ENCODE results near the gene AIFM2. TPM values are rescaled to one million over a fixed set of nuclear protein-coding genes. Genes with fewer than 3 reads are reported as not detected.

The AIFM2 gene
- total RNA-seq, 4 donors from 2014 or later, result 13.3 to 34.2 (median 19.4) TPM

DNA sequence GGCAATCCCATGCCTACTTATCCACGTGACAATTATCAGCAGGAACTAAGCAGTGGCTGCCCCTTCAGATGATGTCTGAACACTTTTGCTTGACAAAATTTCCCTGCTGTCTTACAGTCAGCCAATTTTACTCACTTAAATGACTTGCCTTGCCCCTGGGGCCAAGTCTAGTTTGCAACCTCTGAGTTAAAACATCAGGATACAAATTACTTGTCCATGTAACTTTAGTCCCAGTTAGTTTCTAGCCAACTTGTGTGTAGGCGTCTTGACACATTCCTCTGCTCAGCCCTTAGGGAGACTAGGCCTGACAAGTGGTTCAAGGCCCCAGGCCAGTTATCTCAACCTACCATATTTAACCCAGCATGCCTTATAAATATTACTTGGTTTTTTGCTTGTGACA, 25.5 kb upstream of the AIFM2 start:
- H3K36me3 ChIP-seq, result peaks cover 3 to 71% (median 13%) of the 10 kb centered on the region in 3 donors

DNA sequence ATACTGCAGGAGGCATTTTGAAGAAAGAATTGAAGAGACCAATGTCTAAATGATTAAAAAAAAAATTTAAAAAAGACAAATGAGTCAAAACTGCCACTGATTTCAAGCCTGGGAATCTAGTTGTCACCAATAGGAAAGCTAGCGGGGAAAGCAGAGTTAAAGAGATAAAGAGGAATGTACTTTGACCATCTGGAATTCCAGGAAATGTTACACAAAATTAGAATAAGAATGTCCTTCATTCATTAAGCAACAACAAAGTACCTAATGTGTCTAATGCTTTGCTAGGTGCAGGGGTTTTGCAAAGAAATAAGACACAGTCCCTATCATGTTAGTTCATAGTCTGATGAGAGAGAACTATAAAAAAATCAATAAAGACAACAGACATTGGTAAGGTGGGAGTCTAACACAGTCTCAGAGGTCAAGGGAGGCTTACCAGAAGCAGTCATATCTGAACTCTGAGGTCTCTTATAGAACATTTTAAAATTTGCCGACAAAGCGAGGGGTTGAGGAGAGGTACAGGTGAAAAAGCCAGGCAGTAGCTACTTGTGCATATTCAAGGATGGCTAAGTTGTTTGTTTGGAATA, 22.7 kb upstream of the AIFM2 start:
- DNase-seq (ENCODE audit: low spot score in 2 of 2), result no peak
- H3K4me1 ChIP-seq, result peaks cover 0 to 5% (median 0%) of the 10 kb centered on the region in 4 donors
- H3K27ac ChIP-seq, result no peak overlapping the region
- no peak overlapping the region for H3K4me3 ChIP-seq
- peaks cover 3 to 83% (median 20%) of the 10 kb centered on the region in 3 donors for H3K36me3 ChIP-seq
- H3K27me3 ChIP-seq, result no peaks in the 10 kb centered on the region
- no peaks in the 10 kb centered on the region for H3K9me3 ChIP-seq
- TF ChIP-seq EP300 (IDR thresholded peaks at IDR 0.05), result no peak
- TF ChIP-seq POLR2A (IDR thresholded peaks at IDR 0.05), result no peak
- TF ChIP-seq, protein P1, sequence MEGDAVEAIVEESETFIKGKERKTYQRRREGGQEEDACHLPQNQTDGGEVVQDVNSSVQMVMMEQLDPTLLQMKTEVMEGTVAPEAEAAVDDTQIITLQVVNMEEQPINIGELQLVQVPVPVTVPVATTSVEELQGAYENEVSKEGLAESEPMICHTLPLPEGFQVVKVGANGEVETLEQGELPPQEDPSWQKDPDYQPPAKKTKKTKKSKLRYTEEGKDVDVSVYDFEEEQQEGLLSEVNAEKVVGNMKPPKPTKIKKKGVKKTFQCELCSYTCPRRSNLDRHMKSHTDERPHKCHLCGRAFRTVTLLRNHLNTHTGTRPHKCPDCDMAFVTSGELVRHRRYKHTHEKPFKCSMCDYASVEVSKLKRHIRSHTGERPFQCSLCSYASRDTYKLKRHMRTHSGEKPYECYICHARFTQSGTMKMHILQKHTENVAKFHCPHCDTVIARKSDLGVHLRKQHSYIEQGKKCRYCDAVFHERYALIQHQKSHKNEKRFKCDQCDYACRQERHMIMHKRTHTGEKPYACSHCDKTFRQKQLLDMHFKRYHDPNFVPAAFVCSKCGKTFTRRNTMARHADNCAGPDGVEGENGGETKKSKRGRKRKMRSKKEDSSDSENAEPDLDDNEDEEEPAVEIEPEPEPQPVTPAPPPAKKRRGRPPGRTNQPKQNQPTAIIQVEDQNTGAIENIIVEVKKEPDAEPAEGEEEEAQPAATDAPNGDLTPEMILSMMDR (IDR thresholded peaks at IDR 0.05), result no peak
- 64% methylated on average over 3 of the region's 3 CpGs for WGBS, 2 donors

More for the DNA sequence above, 25.5 kb upstream of the AIFM2 start:
- TF ChIP-seq EP300 (IDR thresholded peaks at IDR 0.05), result no peak
- no peak for TF ChIP-seq POLR2A (IDR thresholded peaks at IDR 0.05)
- TF ChIP-seq, protein P1 (IDR thresholded peaks at IDR 0.05), result no peak
- Histone ChIP-seq H3K27me3 (no peaks in the 10 kb centered on the region), H3K27ac (no peak overlapping the region), H3K4me1 (peaks cover 0 to 31% (median 4%) of the 10 kb centered on the region in 4 donors), H3K9me3 (no peaks in the 10 kb centered on the region), H3K4me3 (no peak overlapping the region)
- no peak for DNase-seq (ENCODE audit: low spot score in 2 of 2)
- 41 to 53% methylated on average over 2 of the region's 2 CpGs for WGBS, 2 donors

DNA sequence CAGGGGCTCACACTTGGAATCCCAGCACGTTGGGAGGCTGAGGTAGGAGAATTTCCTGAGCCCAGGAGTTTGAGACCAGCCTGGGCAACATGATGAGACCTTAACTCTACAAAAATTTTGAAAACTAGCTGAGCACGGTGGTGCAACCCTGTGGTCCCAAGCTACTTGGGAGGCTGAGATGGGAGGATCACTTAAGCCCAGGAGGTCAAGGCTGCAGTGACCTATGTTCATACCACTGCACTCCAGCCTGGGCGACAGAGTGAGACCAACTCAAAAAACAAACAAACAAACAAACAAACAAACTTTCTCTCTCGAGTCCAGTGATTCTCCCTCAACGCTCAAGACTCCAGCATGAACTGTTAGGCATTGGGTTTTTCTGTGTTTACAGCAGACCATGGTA, 15.9 kb upstream of the AIFM2 start:
- 87% methylated on average over 5 of the region's 5 CpGs for WGBS, 2 donors
- DNase-seq (ENCODE audit: low spot score in 2 of 2), result no peak
- H3K4me1 ChIP-seq, result peaks cover 0 to 35% (median 11%) of the 10 kb centered on the region in 4 donors
- no peak overlapping the region for H3K4me3 ChIP-seq
- peaks cover 0 to 47% (median 10%) of the 10 kb centered on the region in 3 donors for H3K36me3 ChIP-seq
- no peaks in the 10 kb centered on the region for H3K9me3 ChIP-seq
- H3K27ac ChIP-seq, result no peak overlapping the region
- H3K27me3 ChIP-seq, result no peaks in the 10 kb centered on the region
- TF ChIP-seq POLR2A (IDR thresholded peaks at IDR 0.05) (no peak), EP300 (IDR thresholded peaks at IDR 0.05) (no peak)
- TF ChIP-seq, protein P1 (IDR thresholded peaks at IDR 0.05), result no peak

DNA sequence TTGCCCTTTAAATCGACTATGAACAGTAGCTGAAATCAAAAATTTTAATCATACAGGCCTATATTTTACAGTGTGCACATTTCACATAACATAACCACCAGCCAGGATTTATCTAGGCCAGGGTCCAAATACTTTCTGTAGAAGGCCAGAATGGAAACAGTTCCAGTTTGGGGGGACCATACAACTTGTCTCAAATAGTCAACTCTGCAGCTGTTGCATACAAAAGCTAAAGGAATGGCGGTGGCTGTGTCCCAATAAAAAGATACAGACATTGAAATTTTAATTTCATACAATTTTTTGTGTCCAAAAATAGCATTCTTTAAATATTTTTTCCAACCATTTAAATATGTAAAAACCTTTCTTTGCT, 14.6 kb upstream of the AIFM2 start:
- DNase-seq (ENCODE audit: low spot score in 2 of 2), result no peak
- 19 to 21% methylated on average over 2 of the region's 2 CpGs for WGBS, 2 donors
- H3K4me3 ChIP-seq, result peak overlapping the region in 1 of 4 donors; percentile 95
- H3K9me3 ChIP-seq, result no peaks in the 10 kb centered on the region
- H3K36me3 ChIP-seq, result peaks cover 0 to 42% (median 9%) of the 10 kb centered on the region in 3 donors
- TF ChIP-seq, protein P1 (IDR thresholded peaks at IDR 0.05), result no peak
- no peak for TF ChIP-seq POLR2A (IDR thresholded peaks at IDR 0.05)
- no peak for TF ChIP-seq EP300 (IDR thresholded peaks at IDR 0.05)
- H3K27me3 ChIP-seq, result no peaks in the 10 kb centered on the region
- peak overlapping the region; percentile 70 to 97 (median 90) for H3K27ac ChIP-seq
- H3K4me1 ChIP-seq, result peaks cover 0 to 38% (median 11%) of the 10 kb centered on the region in 4 donors

DNA sequence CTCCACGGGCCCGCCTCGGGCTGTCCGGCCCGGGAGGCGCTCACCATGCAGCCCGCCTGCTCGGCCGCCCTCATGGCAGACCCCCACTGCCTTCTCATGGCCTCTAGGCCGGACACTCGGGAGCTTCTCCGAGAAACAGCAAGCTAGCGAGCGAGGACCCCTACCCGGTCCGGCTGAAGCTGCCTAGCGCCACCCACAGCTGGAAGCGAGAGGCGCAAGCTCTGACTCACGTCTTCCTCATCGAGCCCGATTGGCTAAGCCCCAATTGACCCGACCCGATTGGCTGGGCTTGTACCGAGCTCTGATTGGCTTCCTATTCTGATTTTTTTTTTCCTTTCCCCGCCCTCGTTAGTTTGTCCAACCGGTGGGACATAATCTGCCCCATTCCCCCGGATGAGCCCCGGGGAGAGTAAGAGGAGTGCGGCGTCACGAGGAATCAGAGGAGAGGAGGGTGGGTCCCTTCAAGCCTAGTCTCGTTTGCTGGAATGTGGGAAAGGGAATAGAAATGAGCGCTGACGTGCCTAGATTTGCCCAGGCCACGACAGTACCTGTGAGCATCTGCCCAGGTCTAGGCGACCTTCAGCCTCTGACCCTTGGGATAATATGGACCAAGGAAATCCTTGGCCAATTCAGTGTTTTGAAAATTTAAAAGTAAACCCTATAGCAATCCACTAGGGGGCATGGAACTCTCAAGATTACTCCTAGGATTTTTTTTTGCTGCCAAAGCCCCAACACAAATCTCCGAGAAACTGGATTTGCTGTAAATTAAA, 14.0 kb upstream of the AIFM2 start, which contains the start of gene TYSND1:
Gene TYSND1 (minus strand): TSS at position 212 of the 770 bp plus-strand sequence. CDS start 114 bp downstream, at position 98.
- Histone ChIP-seq H3K9me3 (no peaks in the 10 kb centered on the region), H3K27ac (peak within 1 kb of the TSS; percentile 70 to 97 (median 90)), H3K27me3 (no peaks in the 10 kb centered on the region), H3K4me3 (peak within 1 kb of the TSS; percentile 54 to 95 (median 89)), H3K4me1 (peaks cover 0 to 38% (median 11%) of the 10 kb centered on the region in 4 donors), H3K36me3 (peaks cover 0 to 39% (median 3%) of the 10 kb centered on the region in 3 donors)
- peak; percentile 95 to 99 for DNase-seq (ENCODE audit: low spot score in 2 of 2)
- WGBS, 2 donors, result 1 to 2% methylated on average over 30 to 39 of the region's 39 CpGs
- peak; percentile 77 to 85 for TF ChIP-seq POLR2A (IDR thresholded peaks at IDR 0.05)
- TF ChIP-seq EP300 (IDR thresholded peaks at IDR 0.05), result peak in 1 of 2 donors; percentile 94
- TF ChIP-seq, protein P1 (IDR thresholded peaks at IDR 0.05), result peak; percentile 75 to 85 (median 79)
